Left hindlimb (tissue), 1 donor: ENCODE data around the gene GP1BA.
"Not testable (repeated sequence)": the region's sequence is repeated elsewhere in the genome, so short reads cannot be mapped to it uniquely, and the experiment has no call there.

Source experiments
- DNase-seq: peaks from one replicate; pipeline ENCODE4 v3.0.0-alpha.2; 2018

Gene GP1BA

DNA sequence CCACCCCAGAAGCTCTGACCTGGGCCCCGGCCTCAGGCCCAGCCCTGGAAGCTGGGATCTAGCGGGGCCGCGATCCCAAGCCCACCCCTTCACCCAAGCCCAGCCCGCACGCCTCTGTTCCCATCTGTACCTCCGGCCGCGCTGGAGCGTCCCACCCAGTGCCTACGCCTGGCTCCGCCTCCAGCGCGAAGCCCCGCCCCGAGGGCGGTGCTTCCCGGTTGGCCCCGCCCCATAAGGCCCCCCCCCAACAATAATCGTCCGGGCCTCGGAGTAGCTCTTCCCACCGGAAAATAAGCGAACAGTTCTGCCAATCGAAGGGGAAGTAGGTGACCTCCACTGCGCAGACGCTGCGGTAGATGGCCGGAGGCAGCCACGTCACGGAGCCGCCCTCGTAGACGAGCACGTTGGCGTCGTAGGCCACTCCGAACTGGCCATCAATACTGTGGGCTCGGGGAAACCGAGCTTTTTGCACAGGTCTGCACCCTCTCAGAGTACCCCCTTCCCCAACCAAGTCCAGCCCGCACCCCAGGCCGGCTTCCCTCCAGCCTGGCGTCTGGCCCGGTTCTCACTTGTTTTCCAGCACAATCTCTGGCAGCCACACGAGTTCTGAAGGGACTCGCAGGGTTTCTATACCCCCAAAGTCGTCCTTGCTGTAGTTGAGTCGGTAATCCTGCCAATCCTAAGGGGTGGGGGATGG is 30.3 kb upstream of the GP1BA start:
- peak; percentile 87 for DNase-seq

DNA sequence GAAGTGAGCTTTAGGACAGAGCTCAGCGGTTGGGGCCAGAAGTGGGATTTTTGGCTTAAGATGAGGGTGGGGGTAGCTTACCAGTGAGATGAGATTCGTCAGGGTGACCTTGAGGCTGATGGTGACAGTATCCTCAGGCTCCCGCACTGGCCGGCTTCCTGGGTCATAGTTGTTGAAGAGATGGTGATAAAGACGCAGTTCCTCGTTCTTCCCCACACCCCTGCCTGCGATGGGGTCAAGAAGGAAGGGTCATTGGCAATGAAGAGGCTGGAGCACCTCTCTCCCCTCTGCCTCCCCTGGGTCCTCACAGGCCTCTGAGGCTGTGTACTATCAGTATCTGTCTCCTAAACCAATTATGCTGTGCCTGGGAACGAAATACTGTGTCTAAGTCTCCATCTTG is 29.5 kb upstream of the GP1BA start:
- no peak for DNase-seq

DNA sequence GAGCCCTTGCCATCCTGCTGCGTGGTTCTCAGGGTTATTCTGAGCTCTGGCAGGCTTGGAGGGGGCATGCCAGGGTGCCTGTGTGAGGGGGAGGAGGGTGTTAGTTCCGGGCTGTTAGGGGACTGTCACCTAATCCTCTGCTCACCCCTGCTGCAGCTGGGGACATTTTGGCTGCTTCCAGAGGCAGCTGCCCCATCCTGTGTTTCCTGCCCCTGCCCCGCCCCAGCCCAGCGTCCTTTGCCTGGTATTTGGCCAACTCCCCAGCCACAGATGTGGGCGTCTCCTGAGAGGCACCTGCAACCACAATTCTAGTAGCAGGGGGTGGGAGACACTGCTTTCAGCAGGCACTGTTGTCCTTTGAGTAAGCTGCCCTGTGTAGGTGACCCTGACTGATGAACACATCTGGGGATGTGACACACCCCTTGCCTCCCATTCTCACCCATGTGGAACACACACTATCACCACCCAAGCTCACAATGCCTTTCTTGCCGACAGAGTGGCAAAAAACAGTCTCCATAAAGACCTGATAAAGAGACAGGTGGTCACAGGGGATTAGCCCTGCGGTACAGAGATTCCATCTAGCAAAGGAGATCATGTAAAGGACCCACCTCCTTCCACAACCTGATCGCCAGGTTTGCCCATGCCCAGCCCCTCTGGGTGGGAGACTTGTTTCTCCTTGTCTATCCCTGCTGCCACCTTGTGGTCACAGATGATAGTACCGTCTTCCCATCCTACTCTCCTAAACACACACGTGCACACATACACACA is 28.8 kb upstream of the GP1BA start, which contains the start of gene CHRNE:
Gene CHRNE, minus strand, starts transcription at position 48 of the 768 bp plus-strand sequence. Its CDS starts 35 bp downstream, at position 13.
- peak; percentile 79 for DNase-seq

DNA sequence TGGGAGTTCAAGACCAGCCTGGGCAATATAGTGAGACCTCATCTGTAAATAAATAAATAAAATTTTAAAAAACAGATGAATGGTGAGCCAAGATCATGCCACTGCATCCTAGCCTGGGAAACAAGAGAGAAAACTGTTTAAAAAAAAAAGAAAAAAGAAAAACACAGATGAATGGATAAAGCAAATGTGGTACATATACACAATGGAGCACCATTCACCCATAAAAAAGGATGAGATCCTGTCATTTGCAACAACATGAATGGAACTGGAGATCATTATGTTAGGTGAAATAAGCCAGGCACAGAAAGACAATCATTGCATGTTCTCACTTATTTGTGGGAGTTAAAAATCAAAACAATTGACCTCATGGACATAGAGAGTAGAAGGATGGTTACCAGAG is 25.4 kb upstream of the GP1BA start:
- DNase-seq: not testable (repeated sequence)

DNA sequence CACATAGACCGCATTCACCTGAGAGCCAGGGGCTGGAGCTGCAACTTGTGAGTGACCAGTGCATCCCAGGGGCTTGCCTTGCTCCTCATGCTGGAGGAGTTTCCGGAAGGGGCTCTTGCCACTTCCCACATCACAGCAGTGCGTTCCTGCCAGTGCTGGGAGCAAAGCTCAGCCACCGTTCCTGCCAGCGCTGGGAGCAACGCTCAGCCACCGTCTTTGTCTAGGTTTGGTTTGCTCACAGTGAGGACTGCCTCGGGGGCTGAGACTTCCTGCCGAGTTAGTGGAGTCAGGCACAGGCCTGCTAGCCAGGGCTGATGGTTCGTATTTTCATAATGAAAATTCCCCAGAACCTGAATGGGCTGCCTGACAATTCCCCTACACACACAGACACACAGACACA is 23.8 kb upstream of the GP1BA start:
- peak; percentile 45 for DNase-seq

DNA sequence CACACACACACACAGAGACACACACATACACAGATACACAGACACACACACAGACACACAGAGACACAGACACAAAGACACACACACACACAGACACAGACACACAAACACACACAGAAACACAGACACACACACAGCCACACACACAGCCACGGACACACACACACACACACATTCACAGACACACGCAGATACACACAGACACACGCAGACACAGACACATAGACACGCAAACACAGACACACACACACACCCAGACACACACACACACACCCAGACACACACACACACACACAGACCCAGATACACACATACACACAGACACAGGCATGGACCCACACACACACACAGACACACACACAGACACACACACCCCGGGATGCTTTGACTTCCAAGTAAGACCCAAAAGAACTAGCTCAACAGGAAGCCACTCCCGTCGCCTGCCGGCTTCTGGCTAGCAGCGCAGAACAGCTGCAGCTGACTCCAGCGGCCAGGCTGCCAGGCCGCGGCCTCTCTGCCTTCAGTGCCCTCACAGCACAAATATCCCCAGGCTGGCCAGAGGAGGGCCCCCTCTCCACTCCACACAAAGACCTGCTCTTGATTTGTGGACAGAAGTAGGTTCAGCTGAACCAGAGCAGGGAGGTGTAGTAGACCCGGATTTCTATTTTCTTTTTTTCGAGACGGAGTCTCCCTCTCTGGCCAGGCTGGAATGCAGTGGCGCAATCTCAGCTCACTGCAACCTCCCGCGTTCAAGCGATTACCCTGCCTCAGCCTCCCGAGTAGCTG is 23.2 kb upstream of the GP1BA start:
- DNase-seq: peak; percentile 94

DNA sequence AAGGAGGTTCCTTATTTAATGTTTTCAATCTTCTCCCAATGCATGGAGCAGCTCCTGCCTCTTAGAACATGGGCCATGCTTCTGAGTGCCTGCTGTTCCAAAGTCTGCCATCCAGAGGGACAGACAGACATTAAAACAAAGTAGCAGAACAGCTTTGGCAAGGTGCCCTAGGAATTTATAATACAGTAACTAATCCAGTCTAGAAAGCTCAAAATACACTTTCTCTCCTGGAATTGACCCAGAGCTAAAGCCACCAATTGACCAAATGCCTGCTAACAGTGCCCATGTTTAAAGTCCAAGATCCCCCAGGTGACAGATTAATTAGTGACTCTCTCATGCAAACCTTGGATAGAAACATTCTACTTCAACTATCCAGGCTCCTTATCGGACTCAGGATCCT is 18.1 kb upstream of the GP1BA start:
- DNase-seq: no peak

DNA sequence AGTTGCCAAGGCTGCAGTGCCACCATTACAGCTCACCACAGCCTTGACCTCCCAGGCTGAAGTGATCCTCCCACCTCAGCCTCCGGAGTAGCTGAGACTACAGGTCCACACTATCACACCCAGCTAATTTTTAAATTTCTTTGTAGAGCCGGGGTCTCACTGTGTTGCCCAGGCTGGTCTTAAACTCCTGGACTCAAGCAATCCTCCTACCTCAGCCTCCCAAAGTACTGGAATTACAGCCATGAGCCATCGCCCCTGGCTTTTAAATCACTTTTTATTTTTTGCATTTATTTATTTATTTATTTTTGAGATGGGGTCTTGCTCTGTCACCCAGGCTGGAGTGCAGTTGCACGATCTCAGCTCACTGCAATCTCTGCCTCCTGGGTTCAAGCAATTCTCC is 17.5 kb upstream of the GP1BA start:
- DNase-seq: not testable (repeated sequence)

DNA sequence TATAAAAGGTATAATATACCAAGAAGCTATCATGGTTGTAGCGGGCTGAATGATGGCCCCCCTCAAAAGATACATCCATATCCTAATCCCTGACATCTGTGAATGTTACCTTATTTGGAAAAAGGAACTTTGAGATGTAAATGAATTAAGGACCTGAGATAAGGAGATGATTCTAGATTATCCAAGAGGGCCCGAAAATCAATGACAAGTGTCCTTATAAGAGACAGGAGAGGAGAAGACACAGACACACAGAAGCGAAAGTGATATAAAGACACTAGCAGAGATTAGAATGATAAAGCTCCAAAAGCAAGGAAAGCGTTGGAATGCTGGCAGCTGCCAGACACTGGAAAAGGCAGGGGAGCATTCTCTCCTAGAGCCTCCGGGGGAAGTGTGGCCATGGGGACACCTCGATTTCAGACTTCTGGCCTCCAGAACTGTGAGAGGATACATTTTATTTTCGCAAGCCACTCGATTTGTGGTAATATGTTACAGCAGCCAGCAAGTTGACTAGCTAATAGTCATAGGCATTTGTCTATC is 12.5 kb upstream of the GP1BA start:
- DNase-seq: no peak

DNA sequence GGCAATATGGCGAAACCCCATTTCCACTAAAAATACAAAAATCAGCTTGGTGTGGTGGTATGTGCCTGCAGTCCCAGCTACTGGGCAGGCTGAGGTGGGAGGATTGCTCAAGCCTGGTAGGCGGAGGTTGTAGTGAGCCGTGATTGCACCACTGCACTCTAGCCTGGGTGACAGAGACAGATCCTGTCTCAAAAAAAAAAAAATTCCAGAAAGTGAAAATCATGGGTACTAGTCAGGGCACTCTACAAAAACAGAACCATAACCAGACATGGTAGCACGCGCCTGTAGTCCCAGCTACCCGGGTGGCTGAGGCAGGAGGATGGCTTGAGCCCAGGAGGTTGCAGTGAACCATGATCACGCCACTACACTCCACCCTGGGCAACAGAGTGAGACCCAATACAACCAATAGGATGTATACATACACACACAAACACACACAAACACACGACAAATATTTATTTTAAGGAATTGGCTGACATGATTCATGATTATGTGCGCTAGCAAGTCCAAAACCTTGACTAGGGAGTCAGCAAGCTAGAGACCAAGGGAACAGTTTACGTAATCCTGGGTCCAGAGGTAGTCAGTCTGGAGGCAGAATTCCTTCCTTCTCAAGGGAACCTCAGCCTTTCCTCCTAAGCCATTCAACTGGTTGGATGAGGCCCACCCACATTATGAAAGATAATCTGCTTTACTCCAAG is 11.6 kb upstream of the GP1BA start:
- no peak for DNase-seq

DNA sequence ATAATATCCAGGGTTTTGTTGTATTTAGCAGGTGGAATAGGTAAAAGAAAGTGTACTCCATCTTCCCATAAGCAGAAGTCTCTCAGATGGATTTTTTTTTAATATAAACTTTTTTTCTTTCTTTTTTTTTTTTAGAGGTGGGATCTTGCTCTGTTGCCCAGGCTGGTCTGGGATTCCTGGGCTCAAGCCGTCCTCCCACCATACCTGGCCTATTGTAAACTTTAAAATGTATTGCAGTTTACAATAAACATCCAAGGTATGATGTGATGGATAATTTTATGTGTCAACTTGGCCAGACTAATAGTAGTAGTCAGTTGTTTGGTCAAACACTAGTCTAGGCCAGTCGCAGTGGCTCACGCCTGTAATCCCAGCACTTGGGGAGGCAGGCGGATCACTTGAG is 10.8 kb upstream of the GP1BA start:
- DNase-seq: no peak

DNA sequence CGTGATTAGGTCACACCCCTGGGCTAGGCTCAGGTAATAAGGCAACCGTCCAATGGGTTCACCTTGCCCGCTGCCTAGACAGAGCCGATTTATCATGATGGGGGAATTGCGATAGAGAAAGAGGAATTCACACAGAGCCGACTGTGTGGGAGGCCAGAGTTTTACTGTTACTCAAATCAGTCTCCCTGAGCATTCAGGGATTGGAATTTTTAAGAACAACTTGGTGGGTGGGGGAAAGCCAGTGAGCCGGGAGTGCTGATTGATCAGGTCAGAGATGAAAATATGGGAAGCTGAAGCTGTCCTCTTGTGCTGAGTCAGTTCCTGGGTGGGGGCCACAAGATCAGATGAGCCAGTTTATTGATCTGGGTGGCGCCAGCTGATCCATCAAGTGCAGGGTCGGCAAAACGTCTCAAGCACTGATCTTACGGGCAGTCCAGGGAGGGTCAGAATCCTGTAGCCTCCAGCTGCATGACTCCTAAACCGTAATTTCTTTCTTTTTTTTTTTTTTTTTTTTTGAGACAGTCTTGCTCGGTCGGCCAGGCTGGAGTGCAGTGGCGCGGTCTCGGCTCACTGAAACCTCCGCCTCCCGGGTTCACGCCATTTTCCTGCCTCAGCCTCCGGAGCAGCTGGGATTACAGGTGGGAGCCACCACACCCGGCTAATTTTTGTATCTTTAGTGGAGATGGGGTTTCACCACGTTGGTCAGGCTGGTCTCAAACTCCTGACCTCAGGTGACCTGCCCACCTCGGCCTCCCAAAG is 5.3 kb upstream of the GP1BA start:
- DNase-seq: not testable (repeated sequence)

DNA sequence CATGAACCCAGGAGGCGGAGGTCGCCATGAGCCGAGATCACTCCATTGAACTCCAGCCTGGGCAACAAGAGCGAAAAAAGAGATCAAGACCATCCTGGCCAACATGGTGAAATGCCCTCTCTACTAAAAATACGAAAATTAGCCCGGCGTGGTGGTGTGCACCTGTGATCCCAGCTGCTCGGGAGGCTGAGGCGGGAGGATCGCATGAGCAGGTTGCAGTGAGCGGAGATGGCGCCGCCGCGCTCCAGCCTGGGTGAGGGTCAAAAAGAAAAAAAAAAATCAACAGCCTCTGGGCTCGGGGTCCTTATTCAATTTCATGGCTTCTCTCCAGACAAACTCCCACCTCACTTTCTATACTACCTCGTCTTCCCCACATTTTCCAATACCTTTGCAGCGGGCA is 3.2 kb upstream of the GP1BA start:
- no peak for DNase-seq

DNA sequence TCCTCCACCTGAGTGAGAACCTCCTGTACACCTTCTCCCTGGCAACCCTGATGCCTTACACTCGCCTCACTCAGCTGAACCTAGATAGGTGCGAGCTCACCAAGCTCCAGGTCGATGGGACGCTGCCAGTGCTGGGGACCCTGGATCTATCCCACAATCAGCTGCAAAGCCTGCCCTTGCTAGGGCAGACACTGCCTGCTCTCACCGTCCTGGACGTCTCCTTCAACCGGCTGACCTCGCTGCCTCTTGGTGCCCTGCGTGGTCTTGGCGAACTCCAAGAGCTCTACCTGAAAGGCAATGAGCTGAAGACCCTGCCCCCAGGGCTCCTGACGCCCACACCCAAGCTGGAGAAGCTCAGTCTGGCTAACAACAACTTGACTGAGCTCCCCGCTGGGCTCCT is 679 bp downstream of the GP1BA start:
- DNase-seq: no peak

DNA sequence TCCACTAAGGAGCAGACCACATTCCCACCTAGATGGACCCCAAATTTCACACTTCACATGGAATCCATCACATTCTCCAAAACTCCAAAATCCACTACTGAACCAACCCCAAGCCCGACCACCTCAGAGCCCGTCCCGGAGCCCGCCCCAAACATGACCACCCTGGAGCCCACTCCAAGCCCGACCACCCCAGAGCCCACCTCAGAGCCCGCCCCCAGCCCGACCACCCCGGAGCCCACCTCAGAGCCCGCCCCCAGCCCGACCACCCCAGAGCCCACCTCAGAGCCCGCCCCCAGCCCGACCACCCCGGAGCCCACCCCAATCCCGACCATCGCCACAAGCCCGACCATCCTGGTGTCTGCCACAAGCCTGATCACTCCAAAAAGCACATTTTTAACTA is 1.6 kb downstream of the GP1BA start:
- DNase-seq: no peak

DNA sequence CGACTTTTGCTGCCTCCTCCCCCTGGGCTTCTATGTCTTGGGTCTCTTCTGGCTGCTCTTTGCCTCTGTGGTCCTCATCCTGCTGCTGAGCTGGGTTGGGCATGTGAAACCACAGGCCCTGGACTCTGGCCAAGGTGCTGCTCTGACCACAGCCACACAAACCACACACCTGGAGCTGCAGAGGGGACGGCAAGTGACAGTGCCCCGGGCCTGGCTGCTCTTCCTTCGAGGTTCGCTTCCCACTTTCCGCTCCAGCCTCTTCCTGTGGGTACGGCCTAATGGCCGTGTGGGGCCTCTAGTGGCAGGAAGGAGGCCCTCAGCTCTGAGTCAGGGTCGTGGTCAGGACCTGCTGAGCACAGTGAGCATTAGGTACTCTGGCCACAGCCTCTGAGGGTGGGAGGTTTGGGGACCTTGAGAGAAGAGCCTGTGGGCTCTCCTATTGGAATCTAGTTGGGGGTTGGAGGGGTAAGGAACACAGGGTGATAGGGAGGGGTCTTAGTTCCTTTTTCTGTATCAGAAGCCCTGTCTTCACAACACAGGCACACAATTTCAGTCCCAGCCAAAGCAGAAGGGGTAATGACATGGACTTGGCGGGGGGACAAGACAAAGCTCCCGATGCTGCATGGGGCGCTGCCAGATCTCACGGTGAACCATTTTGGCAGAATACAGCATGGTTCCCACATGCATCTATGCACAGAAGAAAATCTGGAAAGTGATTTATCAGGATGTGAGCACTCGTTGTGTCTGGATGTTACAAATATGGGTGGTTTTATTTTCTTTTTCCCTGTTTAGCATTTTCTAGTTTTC is 2.3 kb downstream of the GP1BA start:
- no peak for DNase-seq

DNA sequence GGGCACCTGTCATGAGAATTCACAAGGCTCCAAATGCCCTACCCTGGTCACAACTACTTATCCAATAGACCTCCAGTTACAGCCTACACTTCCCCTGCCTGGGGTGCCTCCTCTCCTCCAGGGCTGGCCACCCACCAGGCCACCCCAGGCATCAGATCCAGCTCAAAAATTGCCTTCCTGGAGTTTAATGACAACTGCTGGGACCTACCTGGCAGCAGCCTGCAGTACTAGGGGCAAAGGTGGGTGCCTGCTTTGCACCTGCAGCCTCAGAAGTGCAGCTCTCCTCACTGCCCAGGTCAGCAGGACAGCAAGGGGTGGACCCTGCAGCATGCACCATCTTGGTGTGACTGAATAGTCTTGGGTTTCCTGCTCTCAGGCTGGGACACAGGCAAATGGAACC is 3.6 kb downstream of the GP1BA start:
- no peak for DNase-seq

DNA sequence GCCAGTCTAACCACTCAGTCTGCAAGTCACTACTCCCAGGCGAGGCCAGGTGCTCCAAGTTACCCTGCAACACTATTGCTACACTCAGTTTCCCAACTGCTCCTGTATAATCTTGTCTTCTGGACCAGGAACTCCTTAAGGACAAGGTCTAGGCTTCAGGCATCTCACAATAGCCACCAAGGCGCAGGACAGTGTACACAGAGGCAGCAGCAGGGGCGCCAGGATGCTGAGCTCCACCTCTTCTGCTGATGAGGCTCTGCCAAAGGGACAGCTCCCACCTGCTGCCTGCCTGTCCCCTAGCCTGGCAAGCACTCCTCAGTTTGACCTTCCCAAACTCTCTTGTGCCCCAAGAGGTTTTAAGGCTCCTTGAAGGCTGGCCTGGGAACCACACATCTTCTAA is 4.4 kb downstream of the GP1BA start:
- DNase-seq: no peak

DNA sequence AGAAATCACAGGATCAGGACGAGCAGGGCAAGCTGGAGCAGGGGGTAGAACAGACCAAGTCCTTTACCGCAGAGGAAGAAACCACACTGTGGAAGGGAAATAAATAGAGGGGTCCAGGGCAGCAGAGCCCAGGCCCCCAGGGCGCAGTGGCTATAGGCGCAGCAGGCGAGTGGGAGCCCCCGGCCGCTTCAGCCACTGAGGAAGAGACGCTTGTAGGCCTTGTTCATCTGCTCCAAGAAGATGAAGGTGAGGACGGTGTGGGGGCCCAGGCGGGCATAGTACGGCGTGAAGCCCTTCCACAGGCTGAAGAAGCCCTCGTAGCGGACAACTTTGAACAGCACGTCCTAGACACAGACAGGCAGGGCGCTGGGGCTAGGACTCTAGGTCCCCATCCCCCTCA is 5.5 kb downstream of the GP1BA start:
- DNase-seq: no peak

DNA sequence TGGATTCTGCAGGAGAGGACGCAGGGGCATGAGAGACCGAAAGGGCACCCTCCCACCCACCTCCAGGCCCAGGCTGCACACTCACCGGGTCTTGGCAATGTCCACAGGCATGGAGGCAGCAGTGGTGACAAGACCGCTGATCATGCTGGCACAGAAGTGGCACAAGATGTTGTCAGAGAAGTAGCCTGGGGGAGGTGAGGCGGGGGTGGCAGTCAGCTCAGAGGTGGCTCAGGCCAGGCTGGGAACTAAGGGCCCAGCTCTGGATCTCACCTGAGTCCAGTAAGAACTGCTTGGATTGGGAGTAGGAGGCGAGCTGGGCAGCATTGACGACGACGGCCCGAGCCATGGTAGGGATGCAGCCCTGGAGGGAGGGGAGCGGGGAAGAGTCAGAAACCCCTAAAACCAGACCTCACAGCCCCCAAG is 6.0 kb downstream of the GP1BA start:
- no peak for DNase-seq
